Globus pallidus (tissue), 1 donor: ENCODE results near the gene ING1.
A peak's percentile ranks its signal among the peaks of the same experiment; 100 is the strongest.
"Not testable (repeated sequence)": the region's sequence is repeated elsewhere in the genome, so short reads cannot be mapped to it uniquely, and the experiment has no call there.

Experiments used
- DNase-seq: peaks from one replicate; pipeline ENCODE4 v3.0.0-alpha.2; 2015; ENCODE audit warnings: low spot score

ING1 gene

DNA sequence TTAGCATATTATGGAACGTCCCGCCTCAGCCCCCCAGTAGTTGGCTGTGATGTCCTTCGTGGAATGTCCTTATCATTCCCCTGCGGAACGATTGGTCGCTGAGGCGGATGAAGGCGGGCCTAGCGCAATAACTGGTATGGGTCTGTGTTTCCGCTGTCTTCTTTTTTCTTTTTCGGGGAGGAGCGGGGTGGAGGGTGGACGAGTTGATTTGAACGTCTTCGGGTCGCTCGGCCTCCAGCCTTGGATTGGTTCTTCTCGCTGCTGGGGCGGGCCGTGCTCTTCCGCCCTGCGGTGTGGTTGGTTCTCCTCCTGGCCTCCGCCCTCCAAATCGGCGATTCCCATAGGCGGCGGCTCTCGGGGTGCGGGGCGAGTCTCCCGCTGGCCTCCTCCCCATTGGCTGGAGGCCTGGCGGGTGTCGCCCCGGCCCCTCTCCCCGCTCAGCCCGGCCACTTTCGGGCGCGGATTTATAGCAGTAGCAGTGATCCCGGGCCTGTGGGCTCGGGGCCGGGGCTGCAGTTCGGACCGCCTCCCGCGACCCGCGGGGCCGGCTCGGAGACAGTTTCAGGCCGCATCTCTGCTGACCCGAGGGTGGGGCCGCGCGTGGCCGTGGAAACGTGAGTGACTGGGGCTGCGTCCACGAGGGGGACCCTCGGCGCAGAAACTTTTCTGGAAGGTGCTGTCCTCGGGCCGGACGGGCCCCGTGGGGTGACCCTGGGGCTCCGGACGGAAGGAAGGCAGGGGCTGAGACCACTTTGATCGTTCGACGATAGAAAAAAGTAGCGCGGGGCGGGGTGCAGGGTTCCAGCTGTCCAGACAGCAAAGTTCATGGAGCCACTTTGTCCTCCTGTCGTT, 2.1 kb downstream of the ING1 start:
- peak; percentile 100 for DNase-seq

DNA sequence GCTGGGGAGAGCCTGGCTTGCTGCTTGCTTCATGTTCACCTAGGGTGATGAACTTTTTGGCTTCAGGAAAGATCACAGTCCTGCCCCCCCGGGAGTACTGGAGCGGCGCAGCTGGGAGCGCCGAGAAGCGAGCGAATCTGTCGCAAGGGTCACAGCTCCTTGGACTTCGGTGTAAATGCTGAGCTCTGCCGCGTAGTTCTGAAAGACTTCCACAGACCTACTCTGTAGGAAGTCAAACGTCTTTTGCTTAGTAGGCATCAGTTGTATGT, 2.7 kb downstream of the ING1 start:
- DNase-seq, result no peak

DNA sequence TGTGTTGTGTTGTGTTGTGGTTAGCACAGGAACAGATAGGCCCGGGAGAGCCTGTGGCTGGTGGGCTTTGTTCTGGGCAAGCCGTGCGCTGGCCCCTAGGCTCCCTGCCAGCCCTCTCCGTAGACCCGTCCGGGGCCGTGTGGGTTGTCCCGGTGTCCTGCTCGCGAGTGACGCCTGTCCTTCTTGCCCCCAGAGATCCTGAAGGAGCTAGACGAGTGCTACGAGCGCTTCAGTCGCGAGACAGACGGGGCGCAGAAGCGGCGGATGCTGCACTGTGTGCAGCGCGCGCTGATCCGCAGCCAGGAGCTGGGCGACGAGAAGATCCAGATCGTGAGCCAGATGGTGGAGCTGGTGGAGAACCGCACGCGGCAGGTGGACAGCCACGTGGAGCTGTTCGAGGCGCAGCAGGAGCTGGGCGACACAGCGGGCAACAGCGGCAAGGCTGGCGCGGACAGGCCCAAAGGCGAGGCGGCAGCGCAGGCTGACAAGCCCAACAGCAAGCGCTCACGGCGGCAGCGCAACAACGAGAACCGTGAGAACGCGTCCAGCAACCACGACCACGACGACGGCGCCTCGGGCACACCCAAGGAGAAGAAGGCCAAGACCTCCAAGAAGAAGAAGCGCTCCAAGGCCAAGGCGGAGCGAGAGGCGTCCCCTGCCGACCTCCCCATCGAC, 5.7 kb downstream of the ING1 start:
- DNase-seq, result no peak

DNA sequence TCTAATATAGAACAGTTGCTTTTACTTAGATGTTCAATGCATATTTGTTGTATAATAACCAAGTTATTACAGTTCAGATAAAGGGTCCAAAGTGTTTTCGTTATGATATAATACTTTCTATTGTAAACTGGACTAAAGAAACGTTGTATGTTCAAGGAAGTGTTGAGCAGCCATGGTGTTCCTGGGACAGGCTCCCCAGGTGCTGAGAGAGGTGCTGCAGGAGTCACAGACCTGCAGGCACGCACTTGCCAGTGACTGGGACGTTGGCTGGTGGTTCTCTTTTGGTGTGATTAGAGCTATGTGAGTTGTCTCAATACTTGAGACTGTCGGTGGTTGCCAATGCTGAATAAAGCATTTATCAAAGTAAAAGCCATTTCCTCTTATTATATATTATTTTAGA, 9.5 kb downstream of the ING1 start:
- no peak for DNase-seq

DNA sequence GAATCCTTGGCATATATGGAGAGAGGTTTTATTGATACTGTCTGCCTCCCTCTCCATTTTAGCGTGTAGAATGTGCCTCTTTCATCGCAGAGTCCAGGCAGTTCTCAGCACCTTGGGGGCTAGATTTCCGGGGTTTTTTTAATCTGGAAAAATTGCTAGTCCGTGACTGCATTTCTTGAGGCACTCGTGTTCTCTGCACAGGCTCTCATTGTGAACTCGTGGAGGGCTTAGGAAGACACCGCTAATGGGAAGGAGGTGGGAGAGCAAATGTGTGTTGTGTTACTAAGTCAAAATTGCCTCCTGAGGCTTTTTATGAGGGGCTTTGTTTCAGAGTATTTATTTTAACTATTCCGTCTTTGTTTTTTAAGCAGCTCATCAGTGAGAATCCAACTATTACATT, 10.1 kb downstream of the ING1 start:
- DNase-seq, result no peak

DNA sequence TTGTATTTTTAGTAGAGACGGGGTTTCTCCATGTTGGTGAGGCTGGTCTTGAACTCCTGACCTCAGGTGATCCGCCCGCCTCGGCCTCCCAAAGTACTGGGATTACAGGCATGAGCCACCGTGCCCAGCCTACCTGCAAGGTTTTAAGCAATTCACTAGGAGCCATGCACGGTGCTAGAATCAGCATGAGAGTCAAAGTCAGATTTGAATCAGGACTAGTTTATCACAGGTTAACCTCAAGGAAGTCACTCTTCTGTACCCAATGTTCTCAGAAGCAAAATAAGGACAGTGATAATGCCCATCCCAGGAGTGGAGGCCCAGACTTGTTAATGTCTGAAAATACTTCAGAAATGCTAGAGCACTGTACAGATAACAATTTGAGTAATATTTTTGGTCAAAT, 12.7 kb downstream of the ING1 start:
- DNase-seq, result not testable (repeated sequence)

DNA sequence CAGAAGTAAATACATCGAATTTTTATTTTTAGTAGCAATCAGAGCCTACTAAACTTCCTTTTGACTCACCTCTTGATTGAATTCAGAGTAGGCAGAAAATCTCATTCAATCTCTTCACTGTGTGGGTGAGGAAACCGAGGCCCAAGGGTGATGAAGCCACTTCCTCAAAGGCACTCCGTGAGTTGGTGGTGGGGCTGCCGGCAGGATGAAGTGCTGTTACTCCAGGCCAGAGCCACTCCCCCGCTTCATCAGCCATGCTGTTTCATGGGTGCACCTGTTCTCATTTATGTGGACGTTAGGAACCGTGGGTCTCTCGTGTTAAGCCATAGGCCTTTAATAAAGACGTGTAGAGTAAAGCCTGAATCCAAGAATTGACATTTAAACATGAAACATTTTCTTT, 13.2 kb downstream of the ING1 start:
- no peak for DNase-seq

DNA sequence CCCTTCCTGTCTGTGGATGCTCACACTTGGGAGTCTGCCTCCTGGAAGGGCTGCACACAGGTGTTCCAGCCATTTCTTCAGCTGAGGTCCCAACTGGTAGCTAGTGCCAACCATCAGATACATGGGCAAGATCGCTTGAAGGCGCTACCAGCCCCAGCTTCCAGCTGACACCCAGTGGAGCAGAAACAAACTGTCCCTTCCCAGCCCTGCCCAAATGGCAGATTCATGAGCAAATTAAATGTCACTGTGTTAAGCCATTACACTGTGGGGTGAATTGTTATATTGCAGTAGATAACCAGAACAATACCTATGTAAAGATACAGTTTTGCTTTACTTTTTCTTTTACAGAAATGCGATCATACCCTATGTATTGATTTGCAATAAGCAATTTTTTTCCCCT, 17.6 kb downstream of the ING1 start:
- DNase-seq, result no peak

DNA sequence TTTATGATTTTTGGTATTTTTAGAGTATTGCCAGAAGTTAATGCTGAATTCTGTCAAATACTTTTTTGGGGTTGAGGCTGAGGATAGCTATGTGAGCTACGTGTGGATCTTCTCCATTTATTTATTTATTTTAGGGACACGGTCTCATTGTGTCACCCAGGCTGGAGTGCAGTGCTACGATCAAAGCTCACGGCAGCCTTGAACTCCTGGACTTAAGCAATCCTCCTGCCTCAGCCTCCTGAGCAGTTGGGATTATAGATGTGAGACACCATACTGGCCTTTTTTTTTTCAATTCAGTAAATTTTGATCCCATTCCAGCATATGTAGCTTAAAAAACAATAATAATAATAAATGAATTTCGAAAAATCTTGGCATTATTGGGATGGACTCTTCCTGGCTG, 21.1 kb downstream of the ING1 start:
- DNase-seq, result no peak

DNA sequence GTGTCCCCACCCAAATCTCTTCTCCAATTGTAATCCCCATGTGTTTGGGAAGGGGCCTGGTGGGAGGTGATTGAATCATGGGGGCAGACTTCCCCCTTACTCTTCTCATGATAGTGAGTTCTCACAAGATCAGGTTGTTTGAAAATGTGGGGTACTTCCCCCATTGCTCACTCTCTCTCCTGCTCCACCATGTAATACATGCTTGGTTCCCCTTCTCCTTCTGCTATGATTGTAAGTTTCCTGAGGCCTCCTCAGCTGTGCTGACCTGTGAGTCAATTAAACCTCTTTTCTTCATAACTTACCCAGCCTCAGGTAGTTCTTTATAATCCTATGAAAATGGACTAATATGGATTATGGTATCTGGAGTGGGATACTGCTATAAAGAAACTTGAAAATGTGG, 24.1 kb downstream of the ING1 start:
- no peak for DNase-seq

DNA sequence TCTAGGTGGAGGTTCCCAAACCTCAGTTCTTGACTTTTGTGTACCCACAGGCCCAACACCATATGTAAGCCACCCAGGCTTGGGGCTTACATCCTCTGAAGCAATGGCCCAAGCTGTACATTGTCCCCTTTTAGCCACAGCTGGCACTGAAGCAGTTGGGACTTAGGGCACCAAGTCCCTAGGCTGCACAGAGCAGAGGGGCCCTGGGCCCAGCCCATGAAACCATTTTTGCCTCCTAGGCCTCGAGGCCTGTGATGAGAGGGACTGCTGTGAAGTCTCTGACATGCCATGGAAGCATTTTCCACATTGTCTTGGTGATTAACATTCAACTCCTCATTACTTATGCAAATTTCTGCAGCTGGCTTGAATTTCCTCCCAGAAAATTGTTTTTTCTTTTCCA, 30.2 kb downstream of the ING1 start:
- no peak for DNase-seq

DNA sequence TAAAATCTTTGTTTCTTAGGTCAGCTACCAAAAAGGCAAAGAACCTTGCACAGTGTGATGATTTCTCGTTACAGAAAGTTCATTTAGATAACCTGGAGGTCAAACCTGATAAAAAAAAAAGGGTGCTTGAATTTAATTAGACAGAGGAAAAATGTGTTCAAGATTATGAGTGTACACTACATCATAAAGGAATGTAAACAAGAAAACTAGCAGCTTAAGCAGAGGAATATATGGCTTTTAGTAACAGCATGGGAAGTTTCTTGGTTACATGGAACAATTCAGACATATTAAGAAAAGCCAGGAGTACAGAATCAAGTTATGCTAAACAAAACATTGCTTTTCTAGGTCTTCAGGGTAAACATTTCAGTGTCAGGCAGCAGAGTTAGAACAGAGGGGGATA, 32.9 kb downstream of the ING1 start:
- DNase-seq, result no peak

DNA sequence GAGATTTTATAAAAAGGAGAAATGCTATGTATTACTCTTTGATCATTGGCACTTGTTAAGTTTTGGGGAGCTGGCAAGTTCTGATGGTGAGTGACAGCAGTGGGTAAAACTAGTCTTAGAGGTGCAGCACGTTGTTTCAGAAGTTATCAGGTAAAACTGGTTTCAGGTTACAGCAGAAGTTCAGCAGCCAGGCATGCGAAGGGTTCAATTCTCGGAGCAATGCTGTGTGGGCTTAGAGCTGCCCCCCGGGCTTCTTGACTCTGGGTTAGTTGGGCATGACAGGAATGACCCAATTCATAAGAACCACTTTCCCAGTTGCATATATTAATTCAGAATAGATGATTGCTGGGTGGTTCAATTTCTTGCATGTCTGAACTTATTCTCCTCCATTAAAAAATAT, 34.8 kb downstream of the ING1 start:
- DNase-seq, result no peak

DNA sequence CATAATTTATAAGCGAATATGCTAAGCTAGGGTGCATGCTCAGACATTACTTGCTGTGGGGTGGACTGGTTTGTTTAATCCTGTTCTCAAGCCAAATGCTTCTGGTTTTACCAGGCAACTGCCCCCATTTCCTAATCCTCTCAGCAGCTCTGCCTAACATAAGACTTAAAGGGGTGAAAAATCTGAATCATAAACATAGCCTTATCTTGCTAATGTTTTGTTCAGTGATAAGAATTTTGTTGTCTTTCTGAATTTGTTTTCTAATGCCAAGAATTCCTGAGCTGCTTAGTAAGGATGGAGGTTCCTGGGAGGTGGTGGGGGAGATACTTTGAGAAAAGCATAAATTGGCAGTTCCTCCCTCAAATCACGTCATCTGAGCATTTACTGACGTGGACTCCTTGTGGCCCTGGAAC, 42.7 kb downstream of the ING1 start:
- DNase-seq, result no peak

DNA sequence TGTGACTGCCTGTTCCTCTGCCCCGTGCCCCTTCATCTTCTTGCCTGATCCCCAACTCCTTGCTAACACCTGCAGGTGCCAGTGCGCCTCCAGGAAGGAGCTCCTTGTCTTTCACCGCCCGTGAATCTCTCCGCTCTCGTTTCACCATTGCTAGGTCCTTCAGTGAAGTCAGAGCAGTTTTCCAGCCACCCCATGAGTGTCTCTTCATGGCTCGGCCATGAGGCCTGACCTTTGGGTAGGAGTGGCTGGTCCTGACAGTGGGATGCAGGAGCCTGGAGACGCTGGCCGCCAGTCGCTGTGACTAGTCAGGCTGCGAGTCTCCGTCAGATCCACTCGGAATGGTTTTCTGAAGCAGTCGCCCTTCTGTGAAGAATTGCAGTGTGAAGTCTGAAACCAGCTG, 43.8 kb downstream of the ING1 start:
- no peak for DNase-seq

DNA sequence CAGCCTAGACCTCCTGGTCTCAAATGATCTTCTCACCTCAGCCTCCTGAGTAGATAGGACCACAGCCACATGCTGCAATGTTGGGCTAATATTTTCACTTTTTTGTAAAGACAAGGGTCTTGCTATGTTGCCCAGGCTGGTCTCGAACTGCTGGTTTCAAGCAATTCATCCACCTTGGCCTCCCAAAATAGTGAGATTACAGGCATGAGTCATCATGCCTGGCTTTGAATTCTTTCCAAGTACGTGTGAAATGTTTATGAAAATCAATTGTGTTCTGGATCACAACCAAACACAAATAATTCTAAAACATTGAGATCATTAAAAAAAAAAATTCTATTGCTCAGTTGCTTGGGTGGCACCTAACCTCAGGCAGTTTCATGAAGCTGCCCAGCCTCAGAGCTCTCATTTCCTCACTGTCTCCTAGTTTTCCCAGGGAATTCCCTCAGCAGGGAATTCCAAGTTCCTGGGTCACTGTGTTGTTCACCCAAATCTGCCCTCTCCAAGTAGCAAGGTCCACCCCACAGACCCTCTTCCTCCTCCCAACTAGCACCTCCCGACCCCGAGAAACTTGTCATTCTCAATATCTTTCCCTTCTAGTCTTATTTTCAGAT, 44.8 kb downstream of the ING1 start:
- DNase-seq, result no peak

DNA sequence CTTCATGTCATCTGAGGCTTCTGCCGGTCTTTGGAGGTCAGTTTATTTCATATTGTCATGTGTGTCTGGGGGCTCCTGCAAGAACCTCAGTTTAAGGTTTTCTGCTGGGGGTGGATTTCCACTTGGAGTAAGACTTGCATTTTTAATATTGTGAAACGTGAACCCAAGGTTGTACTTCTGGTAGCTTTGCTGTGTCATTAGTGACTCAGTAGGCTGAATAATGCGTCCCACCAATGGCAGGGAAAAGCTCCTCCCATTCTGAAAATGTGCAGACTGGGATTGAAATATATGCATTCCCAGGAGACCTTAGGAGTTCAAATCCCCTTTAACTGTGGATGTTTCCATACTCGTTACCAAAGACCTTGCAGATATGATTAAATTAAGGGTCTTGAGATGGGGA, 46.2 kb downstream of the ING1 start:
- no peak for DNase-seq

DNA sequence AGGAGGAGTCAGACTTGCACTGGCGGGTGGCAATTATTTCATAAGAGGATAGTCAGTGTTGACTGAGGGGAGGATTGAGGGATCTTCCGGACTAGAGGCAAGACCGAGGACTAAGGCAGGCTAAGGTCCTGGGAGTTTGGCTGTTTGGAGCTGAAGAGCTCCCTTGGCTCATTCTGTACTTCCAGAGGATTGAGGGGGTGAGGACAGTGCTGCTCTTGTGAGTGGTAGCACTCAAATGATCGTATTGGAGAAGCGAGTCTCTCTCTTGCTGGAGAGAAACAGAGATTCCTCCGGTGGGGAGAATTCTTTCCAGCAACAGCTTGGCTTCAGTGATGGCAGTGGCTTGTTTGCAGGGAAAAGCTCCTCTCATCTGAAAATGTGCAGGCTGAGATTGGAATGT, 47.1 kb downstream of the ING1 start:
- DNase-seq, result no peak

DNA sequence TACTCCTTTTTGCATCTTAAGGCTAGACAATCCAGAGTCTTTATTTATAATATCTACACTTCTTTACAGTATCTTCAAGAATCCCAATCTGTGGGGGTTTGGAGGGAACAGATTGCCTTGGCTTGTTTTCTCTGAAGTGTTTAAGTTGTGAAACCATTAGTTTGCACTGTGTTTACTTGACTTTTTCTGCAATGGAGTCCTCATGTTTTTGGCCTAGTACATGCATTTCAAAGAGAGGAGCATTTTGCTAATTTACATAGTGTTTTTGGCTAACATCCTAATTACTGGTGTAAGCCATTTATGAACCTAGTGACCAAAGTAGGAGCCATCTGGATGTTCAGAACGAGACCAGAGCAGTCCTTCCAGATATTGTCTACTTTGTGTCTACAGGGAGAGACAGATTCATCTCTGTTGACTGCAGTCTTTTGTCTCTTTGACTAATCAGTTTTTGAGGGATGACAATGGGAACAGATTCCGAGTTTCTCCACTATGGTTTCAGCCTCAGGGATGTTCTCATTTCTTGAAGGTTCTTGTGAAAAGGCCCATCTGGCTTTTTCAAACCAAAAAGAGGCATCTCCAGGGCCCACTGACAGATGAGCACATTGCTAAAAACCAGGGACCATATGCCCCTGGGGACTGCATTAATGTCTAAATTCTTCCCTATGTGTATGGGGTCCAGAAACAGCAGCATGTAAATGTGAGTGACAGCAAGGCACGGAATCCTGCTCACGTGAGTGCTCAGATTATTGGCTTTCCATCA, 53.4 kb downstream of the ING1 start:
- DNase-seq, result no peak

DNA sequence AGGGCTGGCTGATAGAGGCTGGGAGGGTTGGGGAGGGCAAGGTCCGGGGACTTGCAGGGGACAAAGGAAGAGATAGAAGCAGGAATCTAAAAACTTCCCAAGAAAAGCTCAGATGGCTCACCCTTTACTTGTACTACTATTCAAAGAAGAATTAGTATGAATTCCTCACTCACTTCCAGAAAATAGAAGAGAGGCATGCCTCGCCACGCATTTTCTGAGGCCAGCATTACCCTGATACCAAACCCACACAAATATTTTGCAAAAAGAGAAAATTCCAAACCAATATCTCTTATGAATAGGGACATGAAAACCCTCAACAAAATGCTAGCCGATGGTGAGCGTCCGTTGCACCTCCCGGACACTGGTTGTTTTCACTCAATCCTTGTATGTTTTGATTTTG, 54.0 kb downstream of the ING1 start:
- no peak for DNase-seq

DNA sequence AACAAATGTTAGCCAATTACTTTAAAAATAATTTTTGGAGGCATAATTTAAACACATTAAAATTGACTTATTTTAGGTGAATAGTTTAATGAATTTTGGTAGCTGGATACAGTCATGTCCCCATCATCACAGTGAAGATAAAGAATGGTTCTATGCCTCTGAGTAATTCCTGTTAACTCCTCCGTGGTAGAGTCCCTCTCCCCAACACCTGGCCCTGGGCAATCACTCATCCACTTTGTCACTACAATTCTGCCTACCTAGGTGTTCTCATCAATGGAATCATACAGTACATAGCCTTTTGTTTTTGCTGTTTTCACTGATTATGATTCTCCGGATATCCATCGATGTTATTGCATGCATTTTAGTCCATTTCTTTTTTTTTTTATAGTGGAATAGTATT, 55.6 kb downstream of the ING1 start:
- no peak for DNase-seq

DNA sequence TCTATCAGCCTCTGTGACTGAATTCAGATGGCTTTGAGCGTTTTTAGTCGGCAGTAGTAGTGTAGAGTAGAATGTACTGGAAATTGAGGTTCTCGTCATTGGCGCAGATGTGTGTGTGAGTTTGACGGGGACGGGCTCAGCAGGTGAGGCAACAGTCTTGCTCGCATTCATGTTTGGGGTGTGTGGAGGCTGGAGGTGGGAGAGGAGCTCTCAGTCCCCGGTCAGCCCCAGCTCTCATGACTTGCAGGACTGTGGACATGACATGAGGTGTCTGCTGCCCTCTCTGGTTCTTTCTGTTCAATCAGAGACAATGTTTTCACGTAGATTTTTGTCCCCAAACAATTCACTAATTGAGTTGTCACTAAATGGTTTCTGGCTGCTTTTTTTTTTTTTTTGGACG, 57.2 kb downstream of the ING1 start:
- DNase-seq, result no peak

DNA sequence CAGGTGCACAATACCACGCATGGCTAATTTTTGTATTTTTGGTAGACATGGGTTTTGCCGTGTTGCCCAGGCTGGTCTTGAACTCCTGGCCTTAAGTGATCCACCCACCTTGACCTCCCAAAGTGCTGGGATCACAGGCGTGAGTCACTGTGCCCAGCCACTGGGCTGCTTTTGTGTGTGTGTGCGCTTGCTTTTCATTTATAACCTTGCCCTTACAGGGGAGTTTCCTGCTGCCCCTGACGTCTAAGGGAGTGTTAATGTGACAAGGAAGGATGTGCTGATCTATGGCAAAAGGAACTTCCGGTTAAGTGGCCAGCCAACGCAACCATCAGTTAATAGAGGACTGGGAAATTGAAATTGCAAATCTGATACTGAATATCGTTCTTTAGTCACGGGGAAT, 57.7 kb downstream of the ING1 start:
- DNase-seq, result no peak
